Measurements from ENCODE around the gene PTPRE.

Gene PTPRE, protein sequence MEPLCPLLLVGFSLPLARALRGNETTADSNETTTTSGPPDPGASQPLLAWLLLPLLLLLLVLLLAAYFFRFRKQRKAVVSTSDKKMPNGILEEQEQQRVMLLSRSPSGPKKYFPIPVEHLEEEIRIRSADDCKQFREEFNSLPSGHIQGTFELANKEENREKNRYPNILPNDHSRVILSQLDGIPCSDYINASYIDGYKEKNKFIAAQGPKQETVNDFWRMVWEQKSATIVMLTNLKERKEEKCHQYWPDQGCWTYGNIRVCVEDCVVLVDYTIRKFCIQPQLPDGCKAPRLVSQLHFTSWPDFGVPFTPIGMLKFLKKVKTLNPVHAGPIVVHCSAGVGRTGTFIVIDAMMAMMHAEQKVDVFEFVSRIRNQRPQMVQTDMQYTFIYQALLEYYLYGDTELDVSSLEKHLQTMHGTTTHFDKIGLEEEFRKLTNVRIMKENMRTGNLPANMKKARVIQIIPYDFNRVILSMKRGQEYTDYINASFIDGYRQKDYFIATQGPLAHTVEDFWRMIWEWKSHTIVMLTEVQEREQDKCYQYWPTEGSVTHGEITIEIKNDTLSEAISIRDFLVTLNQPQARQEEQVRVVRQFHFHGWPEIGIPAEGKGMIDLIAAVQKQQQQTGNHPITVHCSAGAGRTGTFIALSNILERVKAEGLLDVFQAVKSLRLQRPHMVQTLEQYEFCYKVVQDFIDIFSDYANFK

GRCh38 chr10:127906548-127907377, at the start of gene PTPRE:
TSS of gene PTPRE (plus strand) at chr10:127907103. CDS start at chr10:128040882, 133,779 bp downstream.
- DNase-seq (ENCODE audit: low spot score) = peak; percentile 70

DNA sequence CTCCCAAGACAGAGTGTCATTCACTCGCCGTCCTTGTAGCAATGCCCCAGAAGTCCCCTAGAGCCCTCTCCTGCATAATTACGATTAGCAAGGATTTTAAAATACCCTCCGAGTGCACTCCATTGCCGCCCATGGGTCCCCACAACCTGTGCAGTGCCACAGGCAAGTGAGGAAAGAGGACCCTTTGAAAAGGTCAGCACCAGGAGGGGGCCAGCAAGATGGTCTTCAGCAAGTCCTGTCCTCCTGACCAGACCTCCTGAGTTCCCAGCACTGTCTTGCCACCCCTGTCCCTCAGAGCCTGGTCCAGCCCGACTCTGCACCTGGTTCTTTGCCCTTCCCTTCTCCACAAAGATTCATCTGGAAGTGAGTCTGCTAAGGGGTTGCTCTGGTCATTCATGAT, 46.3 kb upstream of the PTPRE start:
- no peak for DNase-seq (ENCODE audit: low spot score)

- no peak for DNase-seq (ENCODE audit: low spot score)
Observed at GRCh38 chr10:127863231-127863825, 43.6 kb upstream of the PTPRE start.

DNA sequence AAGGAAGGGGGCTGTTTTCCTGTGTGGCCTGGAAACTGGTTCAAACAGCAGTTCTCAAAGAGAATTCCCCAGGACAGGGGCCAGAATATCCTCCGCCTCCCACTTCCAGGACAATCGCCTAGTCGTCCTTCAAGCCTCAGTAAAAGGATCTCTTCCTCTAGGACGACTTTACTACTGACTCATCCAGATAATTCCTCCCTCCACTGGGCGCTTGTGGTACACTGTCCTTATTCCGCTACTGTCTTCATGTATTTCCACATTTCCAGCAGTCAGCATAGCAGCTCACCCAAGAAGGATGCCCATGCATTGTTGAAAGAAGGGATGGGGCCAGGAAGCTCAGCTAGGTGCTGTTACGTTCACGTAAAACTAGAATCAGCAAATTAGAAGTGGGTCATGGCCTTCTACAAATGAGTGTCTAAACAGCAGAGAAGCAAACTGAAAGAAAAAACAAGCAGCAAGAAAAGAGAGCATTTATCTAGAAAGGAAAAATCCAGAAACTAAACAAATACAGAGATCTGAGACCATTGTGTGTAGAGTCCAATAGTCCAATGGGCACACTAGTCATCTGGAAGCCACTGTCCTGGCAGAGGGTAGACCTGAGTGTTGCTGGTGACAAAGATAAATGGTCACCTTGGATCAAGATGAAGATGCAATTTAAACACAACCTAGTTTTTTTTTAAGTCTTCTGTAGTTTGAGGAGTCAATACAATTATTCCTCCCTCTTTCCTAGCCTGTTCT, 40.5 kb upstream of the PTPRE start:
- DNase-seq (ENCODE audit: low spot score) = no peak

GRCh38 chr10:127867805-127868204, 39.1 kb upstream of the PTPRE start:
- DNase-seq (ENCODE audit: low spot score) = no peak

DNA sequence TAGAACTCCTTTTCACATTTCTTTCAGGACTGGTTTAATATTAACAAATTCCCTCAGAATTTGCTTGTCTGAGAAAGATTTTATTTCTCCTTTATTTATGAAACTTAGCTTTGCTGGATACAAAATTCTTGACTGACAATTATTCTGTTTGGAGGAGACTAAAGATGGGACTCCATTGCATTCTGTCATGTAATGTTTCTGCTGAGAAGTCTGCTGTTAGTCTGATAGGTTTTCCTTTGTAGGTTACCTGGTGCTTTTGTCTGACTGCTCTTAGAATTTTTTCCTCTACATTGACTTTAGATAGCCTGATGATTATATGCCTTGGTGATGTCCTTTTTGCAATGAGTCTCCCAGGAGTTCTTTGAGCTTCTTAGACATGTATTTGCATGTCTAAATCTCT, 37.6 kb upstream of the PTPRE start:
- no peak for DNase-seq (ENCODE audit: low spot score)

DNA sequence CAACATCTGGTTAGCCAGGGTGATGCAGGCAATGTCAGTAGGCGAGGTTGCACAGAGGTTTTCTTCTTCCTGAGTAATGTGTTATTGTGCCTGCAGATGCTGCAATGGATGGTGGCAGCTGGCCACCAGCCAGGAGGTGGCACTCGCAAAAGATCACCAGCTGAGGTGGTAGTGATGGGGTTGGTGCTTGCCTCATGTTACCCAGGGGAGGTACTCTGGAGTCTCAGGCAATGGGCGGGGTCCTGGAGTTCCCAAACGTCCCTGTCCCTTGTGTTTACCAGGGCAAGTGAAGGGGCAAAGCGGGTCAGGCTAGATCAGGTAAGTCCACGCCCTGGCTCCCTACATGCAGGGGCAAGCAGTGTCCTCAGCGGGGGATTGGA, 35.3 kb upstream of the PTPRE start:
- DNase-seq (ENCODE audit: low spot score) = no peak

DNA sequence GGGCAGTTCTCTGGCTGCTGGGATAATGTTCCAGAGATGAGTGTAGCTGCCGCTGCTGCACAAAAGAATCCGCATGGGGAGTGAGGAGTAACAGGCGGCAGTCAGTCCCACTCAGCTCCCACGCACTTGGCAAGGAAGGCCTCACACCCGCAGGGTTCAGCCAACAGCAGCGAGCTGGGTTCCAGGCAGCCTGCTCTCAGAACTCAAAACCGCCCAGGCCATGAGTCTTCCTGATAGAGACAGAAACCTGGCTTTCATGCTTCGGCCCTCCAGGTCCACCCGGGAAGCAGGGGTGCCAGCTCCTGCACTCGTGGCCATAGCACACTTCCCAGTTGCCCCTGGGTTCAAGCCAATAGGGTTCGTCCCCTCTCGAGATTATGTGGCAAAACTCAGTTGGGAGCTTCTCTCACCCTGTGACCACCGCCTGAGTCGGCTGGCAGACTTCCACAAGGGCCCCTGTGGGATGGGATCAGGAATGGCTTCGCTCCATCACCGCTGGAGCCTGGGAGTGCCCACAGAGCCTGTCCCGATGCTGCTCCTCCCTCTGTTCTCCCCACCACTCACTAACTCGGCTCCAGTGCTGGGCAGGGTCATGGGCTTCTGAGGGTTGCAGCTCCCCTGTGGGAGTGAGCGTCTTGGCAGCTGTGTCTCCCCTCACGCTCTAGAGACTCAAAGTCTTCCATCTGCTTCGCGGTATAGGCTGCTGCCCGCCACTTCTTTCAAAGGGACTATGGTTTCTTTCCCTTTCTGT, 34.7 kb upstream of the PTPRE start:
- DNase-seq (ENCODE audit: low spot score) = peak; percentile 70

DNA sequence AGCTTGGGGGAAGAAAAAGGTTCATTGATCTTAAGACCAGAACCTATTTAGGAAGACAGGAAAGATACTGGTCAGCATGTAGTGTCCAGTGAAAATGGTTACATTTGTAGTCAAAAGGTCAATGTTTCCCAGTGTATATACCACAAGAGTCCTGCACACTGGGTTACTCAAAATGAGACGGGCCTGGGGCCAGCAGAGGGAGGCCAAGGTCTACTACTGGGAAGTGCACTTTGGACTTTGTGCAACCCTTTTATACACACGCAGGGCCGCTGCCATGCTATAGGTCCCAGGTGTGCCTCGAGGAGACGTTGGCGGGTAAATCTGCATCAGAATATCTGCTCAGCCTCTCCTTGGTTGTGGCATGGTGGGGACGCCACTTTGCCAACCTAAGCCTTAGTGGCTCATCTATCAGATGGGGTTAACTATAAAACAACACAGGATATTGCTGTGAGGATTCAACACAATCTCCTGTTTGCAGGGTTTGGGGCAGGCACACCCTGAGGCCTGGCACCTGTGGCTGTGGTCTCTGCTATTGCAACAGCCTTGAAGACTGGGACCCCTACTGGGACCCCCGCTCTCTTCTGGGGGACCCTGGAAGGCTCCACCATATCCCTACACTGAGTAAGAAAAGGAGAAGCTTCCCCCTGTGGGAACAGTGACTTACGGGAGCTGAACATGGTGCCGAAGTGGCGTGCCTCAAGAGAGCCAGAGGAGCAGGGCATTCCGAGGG, 33.9 kb upstream of the PTPRE start:
- no peak for DNase-seq (ENCODE audit: low spot score)

GRCh38 chr10:127873901-127874470, 32.9 kb upstream of the PTPRE start:
- no peak for DNase-seq (ENCODE audit: low spot score)

DNA sequence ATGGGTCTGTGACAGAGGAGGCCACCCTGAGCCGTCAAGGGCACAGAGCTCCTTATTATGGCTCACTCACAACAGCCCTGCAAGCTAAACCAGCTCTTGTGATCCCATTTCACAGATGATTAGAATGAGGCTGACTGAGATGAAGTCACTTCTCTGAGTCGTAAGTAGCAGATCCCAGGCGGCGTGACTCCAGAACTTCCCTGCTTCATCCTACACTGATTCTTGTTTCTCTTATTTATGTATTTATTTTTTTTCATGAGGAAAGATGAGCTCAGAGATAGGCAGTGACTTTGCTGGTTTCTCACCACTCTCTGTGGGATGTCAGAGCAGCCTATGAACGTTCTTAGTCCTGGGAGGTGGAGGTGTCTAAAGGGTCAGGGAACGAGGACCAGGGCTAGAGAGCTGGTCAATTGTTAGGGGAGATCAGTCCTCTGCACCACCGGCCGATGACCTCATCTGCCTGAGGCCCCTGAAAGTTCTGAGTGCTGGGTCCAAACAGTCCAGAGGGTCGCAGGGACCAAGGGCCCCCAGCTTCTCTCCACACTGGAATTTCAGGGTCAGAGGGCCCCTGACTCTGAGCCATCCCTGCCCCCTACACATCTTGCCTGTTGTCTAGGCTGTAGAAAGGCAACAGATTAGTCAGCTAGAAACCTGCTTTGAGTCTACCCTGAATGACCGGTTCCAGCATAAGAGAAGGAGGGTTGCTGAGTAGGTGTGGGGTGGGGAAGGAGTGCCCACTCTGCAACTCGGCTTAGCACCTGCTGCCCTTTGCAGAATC, 32.0 kb upstream of the PTPRE start:
- DNase-seq (ENCODE audit: low spot score) = no peak

DNA sequence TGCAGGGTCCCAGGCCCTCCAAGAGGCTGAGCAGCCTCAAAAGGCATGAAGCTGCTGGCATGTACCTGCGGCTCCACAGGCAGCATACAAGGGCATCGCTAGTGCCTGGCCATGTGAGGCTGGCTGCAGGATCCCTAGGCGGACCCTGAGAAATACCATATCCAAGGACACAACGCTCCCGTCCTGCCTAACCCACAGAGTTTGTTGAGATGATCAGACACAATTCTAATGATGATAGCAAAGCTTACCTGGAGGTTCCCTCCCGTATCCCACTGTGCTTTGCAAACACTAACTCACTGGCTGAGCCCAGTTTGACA, 31.5 kb upstream of the PTPRE start:
- no peak for DNase-seq (ENCODE audit: low spot score)

DNA sequence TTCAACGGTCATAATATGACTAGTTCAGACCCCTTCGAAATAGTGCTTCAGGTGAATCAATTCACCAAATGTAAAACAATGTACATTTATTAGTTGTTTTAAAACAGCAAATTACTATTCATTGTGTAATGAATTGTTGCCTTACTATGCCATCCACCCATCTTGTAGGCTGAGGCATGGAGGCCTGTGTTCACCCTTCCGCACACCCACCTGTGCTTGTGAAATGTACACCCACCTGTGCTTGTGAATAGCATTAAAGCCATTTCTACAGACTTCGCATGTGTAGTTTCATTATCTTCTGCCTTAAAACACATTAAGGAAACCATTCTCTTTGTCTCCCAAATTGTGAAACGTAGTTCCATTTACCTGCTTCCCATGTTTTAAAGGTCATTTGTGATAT, 31.0 kb upstream of the PTPRE start:
- no peak for DNase-seq (ENCODE audit: low spot score)

DNA sequence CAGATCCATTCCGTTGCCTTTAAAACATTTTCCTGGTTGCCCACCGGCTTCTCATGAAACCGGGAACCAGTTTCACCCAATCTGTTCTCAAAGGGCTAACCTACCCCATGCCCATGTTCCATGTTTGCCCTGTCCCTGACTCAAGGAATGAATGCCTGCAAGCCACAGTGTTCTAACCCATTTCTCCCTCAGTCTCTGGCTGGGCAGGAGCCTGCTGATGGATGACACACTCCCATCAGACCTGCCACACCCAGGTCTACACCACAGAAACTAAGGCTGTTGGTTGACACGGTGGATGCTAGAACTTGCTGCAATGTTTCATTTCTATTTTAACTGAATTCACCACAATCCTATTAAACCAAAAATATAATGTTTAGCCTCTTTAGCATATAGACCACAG, 29.8 kb upstream of the PTPRE start:
- no peak for DNase-seq (ENCODE audit: low spot score)

GRCh38 chr10:127877699-127878098, 29.2 kb upstream of the PTPRE start:
- DNase-seq (ENCODE audit: low spot score) = no peak

DNA sequence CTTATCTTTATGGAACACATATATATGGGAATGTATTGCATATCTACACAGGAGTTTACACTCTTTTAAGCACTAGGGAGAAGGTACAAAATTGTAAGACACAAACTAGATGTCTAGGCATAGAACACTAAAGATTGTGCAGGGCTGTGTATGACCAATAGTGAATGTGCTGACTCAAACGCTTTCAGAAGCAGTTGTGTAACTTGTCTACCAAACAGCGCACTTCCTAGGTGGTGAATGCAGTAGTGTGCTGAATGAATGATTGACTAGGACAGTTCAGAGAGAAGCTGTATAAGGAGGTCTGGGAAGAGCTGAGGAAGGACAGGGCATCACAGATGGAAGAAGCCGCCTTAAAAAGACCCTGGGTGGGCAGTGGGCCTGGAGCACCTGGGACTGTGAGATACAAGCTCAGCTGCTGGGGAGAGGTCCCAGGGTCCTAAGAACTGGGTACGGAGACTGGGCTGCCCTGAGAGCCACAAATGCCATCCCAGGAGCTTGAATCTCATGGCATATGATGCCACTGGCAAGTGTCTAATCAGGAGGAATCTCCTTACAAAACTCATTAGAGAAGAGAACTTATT, 28.3 kb upstream of the PTPRE start:
- DNase-seq (ENCODE audit: low spot score) = peak; percentile 65

DNA sequence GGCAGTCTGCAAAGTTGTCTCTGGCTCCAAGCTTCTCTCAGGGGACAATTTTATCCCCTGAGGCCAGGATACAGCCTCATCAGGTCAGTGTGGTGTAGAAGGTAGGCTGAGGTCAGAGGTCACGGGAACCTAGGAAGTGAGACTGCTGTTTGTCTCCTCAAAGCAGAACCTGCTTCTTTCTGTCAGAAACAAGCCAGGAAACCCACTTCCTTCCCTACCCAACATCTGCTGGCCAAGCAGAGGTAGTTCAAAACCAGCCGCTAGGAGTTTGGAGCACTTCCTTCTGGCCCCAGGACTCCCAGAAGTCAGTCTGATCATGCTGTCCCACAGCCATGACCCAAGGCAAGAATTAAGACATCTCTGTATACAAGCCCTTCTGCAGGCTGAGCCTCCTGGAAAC, 26.3 kb upstream of the PTPRE start:
- DNase-seq (ENCODE audit: low spot score) = peak; percentile 70

DNA sequence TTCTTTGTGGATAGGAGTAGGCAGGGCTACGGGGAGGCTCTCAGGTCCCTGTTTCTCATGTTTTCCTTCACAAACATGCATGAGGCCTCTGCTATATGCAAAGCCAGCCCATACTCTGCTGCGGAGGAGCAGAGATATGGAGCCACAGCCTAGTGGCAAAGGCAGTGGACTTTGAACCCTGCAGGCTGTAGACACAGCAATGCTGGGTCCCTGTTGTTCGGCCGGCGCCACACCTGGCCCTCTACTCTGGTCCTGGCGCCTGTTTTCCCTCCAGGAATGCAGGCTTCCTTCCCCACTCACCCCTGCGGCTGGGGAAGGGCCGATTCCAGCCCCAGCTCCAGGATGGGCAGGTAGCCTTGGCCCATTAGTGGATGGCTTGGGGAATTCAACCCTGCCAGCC, 25.6 kb upstream of the PTPRE start:
- no peak for DNase-seq (ENCODE audit: low spot score)

GRCh38 chr10:127882391-127882790, 24.5 kb upstream of the PTPRE start:
- no peak for DNase-seq (ENCODE audit: low spot score)
